ENCODE results near the gene YTHDF1.
"Not testable (repeated sequence)": the region's sequence is repeated elsewhere in the genome, so short reads cannot be mapped to it uniquely, and the experiment has no call there.

YTHDF1 gene

GRCh38 chr20:63159251-63159650, 56.7 kb downstream of the YTHDF1 start:
- not testable (repeated sequence) for H3K4me1 Mint-ChIP-seq (ENCODE audit: low read depth); H3K9me3 Mint-ChIP-seq; H3K27ac Mint-ChIP-seq; H3K4me3 Mint-ChIP-seq; H3K36me3 Mint-ChIP-seq (ENCODE audit: low read depth); H3K27me3 Mint-ChIP-seq

- no peak overlapping the region for H3K4me3 Mint-ChIP-seq
- H3K27ac Mint-ChIP-seq = no peak overlapping the region
- peaks cover 3% of the 10 kb centered on the region for H3K27me3 Mint-ChIP-seq
- H3K36me3 Mint-ChIP-seq (ENCODE audit: low read depth) = no peaks in the 10 kb centered on the region
- H3K9me3 Mint-ChIP-seq = no peaks in the 10 kb centered on the region
- no peaks in the 10 kb centered on the region for H3K4me1 Mint-ChIP-seq (ENCODE audit: low read depth)
These were observed 57.1 kb downstream of the YTHDF1 start for GRCh38 chr20:63158845-63159244.

- Mint-ChIP-seq H3K27ac (no peak overlapping the region), H3K4me3 (no peak overlapping the region)
These were observed 57.6 kb downstream of the YTHDF1 start for GRCh38 chr20:63158352-63158751.

GRCh38 chr20:63157431-63157830, 58.5 kb downstream of the YTHDF1 start:
- H3K4me3 Mint-ChIP-seq; H3K27ac Mint-ChIP-seq; H3K36me3 Mint-ChIP-seq (ENCODE audit: low read depth); H3K27me3 Mint-ChIP-seq; H3K4me1 Mint-ChIP-seq (ENCODE audit: low read depth); H3K9me3 Mint-ChIP-seq: not testable (repeated sequence)

More at GRCh38 chr20:63158352-63158751, 57.6 kb downstream of the YTHDF1 start:
- Mint-ChIP-seq H3K27me3 (peaks cover 7% of the 10 kb centered on the region), H3K36me3 (ENCODE audit: low read depth) (no peaks in the 10 kb centered on the region), H3K9me3 (no peaks in the 10 kb centered on the region), H3K4me1 (ENCODE audit: low read depth) (no peaks in the 10 kb centered on the region)

GRCh38 chr20:63156221-63156671, 59.7 kb downstream of the YTHDF1 start:
- Mint-ChIP-seq H3K4me1 (ENCODE audit: low read depth) (no peaks in the 10 kb centered on the region), H3K27ac (no peak overlapping the region), H3K36me3 (ENCODE audit: low read depth) (no peaks in the 10 kb centered on the region), H3K4me3 (no peak overlapping the region), H3K9me3 (no peaks in the 10 kb centered on the region), H3K27me3 (peaks cover 15% of the 10 kb centered on the region)

- no peaks in the 10 kb centered on the region for H3K9me3 Mint-ChIP-seq
- H3K36me3 Mint-ChIP-seq (ENCODE audit: low read depth) = no peaks in the 10 kb centered on the region
- no peaks in the 10 kb centered on the region for H3K4me1 Mint-ChIP-seq (ENCODE audit: low read depth)
- H3K4me3 Mint-ChIP-seq = no peak overlapping the region
- no peak overlapping the region for H3K27ac Mint-ChIP-seq
- peaks cover 15% of the 10 kb centered on the region for H3K27me3 Mint-ChIP-seq
These were observed 60.4 kb downstream of the YTHDF1 start for GRCh38 chr20:63155266-63156165.

GRCh38 chr20:63154395-63154794, 61.5 kb downstream of the YTHDF1 start:
- H3K36me3 Mint-ChIP-seq (ENCODE audit: low read depth) = no peaks in the 10 kb centered on the region
- H3K9me3 Mint-ChIP-seq = no peaks in the 10 kb centered on the region
- H3K27ac Mint-ChIP-seq = no peak overlapping the region
- no peak overlapping the region for H3K4me3 Mint-ChIP-seq
- H3K4me1 Mint-ChIP-seq (ENCODE audit: low read depth) = no peaks in the 10 kb centered on the region
- peaks cover 22% of the 10 kb centered on the region for H3K27me3 Mint-ChIP-seq

- H3K4me3 Mint-ChIP-seq = no peak overlapping the region
- peaks cover under 1% of the 10 kb centered on the region for H3K9me3 Mint-ChIP-seq
- no peaks in the 10 kb centered on the region for H3K4me1 Mint-ChIP-seq (ENCODE audit: low read depth)
- peaks cover 28% of the 10 kb centered on the region for H3K27me3 Mint-ChIP-seq
- no peak overlapping the region for H3K27ac Mint-ChIP-seq
- no peaks in the 10 kb centered on the region for H3K36me3 Mint-ChIP-seq (ENCODE audit: low read depth)
These were observed 62.4 kb downstream of the YTHDF1 start for GRCh38 chr20:63153254-63154221.

- H3K27me3 Mint-ChIP-seq = peaks cover 37% of the 10 kb centered on the region
- peaks cover 10% of the 10 kb centered on the region for H3K9me3 Mint-ChIP-seq
- H3K27ac Mint-ChIP-seq = no peak overlapping the region
- no peaks in the 10 kb centered on the region for H3K36me3 Mint-ChIP-seq (ENCODE audit: low read depth)
- no peak overlapping the region for H3K4me3 Mint-ChIP-seq
- H3K4me1 Mint-ChIP-seq (ENCODE audit: low read depth) = no peaks in the 10 kb centered on the region
These were observed 63.3 kb downstream of the YTHDF1 start for GRCh38 chr20:63152322-63153253.

- H3K27ac Mint-ChIP-seq = no peak overlapping the region
- no peak overlapping the region for H3K4me3 Mint-ChIP-seq
- H3K9me3 Mint-ChIP-seq = peaks cover 11% of the 10 kb centered on the region
- H3K27me3 Mint-ChIP-seq = peaks cover 45% of the 10 kb centered on the region
- H3K4me1 Mint-ChIP-seq (ENCODE audit: low read depth) = no peaks in the 10 kb centered on the region
- H3K36me3 Mint-ChIP-seq (ENCODE audit: low read depth) = no peaks in the 10 kb centered on the region
These were observed 64.2 kb downstream of the YTHDF1 start for GRCh38 chr20:63151554-63152321.

DNA sequence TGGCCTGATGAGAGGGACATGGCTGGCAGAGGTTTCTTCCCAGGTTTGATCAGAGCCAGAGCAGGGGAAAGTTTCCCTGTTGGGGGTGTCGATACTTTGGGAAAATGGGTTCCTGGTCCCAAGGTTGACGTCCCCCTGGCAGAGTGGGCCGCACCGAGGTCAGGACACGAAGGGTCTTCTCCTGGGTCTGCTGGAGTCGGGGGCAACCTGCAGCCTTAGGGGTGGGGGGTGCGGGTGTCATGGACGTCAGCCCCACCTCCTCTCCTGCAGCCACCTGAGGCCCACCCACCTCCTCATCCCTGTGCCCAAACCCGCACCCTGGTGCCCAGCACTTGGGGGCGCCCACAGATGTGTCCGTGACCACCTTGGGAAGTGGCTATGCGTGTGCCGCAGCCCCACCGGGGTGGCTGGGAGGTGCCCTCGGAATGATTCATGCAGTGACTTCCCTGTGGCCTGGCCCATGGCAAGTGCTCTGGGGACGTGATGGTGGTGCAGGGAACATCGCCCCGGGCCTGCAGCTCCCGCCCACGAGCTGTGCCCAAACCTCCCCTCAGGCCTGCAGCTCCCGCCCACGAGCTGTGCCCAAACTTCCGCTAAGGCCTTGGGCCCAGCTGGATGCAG, 64.9 kb downstream of the YTHDF1 start:
- H3K27me3 Mint-ChIP-seq = peaks cover 50% of the 10 kb centered on the region
- H3K9me3 Mint-ChIP-seq = peaks cover 11% of the 10 kb centered on the region
- no peak overlapping the region for H3K4me3 Mint-ChIP-seq
- no peaks in the 10 kb centered on the region for H3K36me3 Mint-ChIP-seq (ENCODE audit: low read depth)
- H3K27ac Mint-ChIP-seq = no peak overlapping the region
- no peaks in the 10 kb centered on the region for H3K4me1 Mint-ChIP-seq (ENCODE audit: low read depth)

GRCh38 chr20:63150391-63150898, 65.5 kb downstream of the YTHDF1 start:
- H3K4me3 Mint-ChIP-seq = no peak overlapping the region
- no peak overlapping the region for H3K27ac Mint-ChIP-seq
- no peaks in the 10 kb centered on the region for H3K4me1 Mint-ChIP-seq (ENCODE audit: low read depth)
- peaks cover 11% of the 10 kb centered on the region for H3K9me3 Mint-ChIP-seq
- no peaks in the 10 kb centered on the region for H3K36me3 Mint-ChIP-seq (ENCODE audit: low read depth)
- H3K27me3 Mint-ChIP-seq = peaks cover 53% of the 10 kb centered on the region

DNA sequence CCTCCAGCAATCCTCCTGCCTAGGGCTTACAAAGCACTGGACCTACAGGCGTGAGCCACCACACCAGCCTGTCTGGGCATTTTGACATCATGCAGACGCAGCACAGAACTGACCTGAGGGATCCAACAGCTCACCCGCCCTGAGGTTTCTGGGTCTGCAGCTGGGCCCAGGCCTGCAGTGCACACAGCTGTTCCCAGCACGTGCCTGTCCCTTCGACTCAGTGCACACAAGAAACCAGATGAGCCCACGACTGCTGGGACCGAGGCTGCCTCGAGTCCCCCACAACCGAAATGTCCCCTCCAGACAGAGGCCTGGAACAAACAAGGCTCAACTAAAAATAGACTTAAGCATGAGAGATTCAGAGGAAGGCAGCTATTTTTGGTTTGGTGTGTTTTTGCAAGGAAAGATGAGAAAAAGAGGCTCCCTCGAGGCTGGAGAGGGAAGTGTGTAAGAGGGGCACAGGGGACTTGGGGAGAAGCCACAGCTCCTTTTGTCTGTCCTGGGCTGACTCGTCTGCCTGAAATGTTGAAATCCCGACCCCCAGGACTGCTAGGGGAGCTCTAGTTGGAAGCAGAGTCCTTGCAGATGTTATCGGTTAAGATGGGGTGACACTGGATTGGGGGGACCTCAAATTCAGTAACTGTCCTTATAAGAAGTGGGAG, 66.3 kb downstream of the YTHDF1 start:
- H3K36me3 Mint-ChIP-seq (ENCODE audit: low read depth) = no peaks in the 10 kb centered on the region
- no peak overlapping the region for H3K27ac Mint-ChIP-seq
- peaks cover 11% of the 10 kb centered on the region for H3K9me3 Mint-ChIP-seq
- H3K4me3 Mint-ChIP-seq = no peak overlapping the region
- H3K27me3 Mint-ChIP-seq = peaks cover 57% of the 10 kb centered on the region
- no peaks in the 10 kb centered on the region for H3K4me1 Mint-ChIP-seq (ENCODE audit: low read depth)

All from stimulated activated naive CD8-positive, alpha-beta T cell treated with anti-CD3 and anti-CD28 coated beads, Interleukin-15, Interleukin-2, amounts not matched to agents 100 ng/mL and 50 ng/mL, for 24 hours (primary cell).